ENCODE results near the gene JAKMIP2. TPM values are rescaled to one million over a fixed set of nuclear protein-coding genes. Genes with fewer than 3 reads are reported as not detected.
"Not testable (repeated sequence)": the region's sequence is repeated elsewhere in the genome, so short reads cannot be mapped to it uniquely, and the experiment has no call there.

Gene JAKMIP2
- 8.4 TPM for polyA plus RNA-seq (2013, experiment 1 of 2)
- polyA plus RNA-seq (2013, experiment 2 of 2), result 16.2 TPM

DNA sequence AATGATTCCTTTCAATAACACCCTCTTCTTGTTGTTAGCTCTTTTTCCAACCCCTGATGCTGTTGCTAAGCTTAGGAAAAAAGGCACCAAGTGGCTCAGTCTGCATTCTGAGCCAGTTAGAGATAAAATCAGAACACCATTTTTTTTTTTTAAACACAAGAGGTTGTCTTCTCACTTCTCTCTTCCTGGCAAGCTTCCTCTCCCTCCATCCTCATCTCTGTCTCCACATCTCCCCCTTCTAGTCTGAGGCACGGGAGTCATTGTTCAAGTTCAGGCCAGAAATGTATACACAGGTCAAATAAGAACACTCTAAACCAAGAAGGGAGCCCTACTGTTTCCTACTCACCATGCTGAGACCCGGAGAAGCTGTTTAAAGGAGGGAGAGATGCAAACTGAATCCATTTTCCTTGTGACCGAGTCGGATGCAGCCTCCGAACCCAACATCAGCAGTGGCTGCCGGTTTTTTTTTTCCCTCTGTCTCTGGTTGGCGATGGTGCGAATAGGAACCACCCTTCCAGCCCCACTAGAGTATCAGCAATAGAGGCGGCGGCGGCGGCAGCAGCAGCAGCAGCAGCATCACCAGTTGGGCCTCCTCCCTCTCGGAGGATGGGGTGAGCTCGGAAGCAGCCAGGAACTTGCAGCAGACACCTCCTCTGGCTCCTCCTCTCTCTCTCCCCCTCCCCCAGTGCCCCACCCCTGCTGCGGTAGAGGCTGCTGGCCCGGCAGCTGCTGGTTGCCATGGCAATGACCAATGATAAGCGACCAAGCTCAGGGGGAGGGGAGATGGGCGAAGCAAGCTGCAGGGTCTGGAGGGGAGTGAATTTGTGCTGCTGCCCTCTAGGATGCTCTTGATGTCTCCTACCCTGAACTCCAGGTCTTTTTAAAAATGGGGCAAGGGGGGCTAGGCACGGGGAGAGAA lies at the start of gene JAKMIP2:
JAKMIP2 (minus strand) TSS at position 619 of the 919 bp plus-strand sequence. CDS start 110,922 bp downstream, outside the sequence.
- H3K27ac ChIP-seq (ENCODE audit: low read depth, low read length), result peak within 1 kb of the TSS; percentile 81

DNA sequence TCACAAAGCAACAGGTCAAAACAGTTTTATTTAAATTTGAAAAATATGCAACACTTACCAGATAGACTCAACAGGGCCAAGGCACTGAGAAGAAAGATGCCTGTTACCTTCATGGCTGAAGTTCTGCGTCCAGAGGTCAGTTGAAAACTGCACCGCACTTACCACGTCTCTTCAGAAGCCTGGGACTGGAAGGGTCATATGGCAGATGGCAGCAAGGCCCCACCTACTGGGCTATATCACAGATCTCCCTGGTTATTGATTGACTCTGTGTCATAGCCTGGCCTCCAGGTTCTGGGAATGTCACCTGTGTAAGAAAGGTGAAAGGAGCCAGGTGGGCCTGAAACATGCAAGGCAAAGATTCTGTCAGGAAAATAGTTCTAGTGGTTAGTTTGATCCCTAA lies 48.9 kb upstream of the JAKMIP2 start, which contains the start of gene SPINK1:
SPINK1 (minus strand) TSS at position 207 of the 400 bp plus-strand sequence; CDS start at position 113, 94 bp downstream.
- Histone ChIP-seq H3K36me3 (ENCODE audit: insufficient read depth, low read length) (no peaks in the 10 kb centered on the region), H3K27ac (ENCODE audit: low read depth, low read length) (no peak within 1 kb of the TSS), H3K4me3 (ENCODE audit: low read length) (no peak within 1 kb of the TSS), H3K4me1 (ENCODE audit: insufficient read depth, low read length) (no peaks in the 10 kb centered on the region), H3K9me3 (ENCODE audit: insufficient read depth, low read depth, low read length) (no peaks in the 10 kb centered on the region), H3K27me3 (ENCODE audit: insufficient read depth, low read length) (no peaks in the 10 kb centered on the region), H3K9ac (ENCODE audit: low read depth, low read length) (no peak within 1 kb of the TSS)
- 91% methylated on average over 3 of the region's 3 CpGs for WGBS

More for the DNA sequence above, at the start of gene JAKMIP2:
- Histone ChIP-seq H3K4me1 (ENCODE audit: insufficient read depth, low read length) (peaks cover 31% of the 10 kb centered on the region), H3K9ac (ENCODE audit: low read depth, low read length) (peak within 1 kb of the TSS; percentile 82), H3K36me3 (ENCODE audit: insufficient read depth, low read length) (no peaks in the 10 kb centered on the region), H3K27me3 (ENCODE audit: insufficient read depth, low read length) (no peaks in the 10 kb centered on the region), H3K9me3 (ENCODE audit: insufficient read depth, low read depth, low read length) (no peaks in the 10 kb centered on the region), H3K4me3 (ENCODE audit: low read length) (peak within 1 kb of the TSS; percentile 89)
- WGBS, result under 1% methylated on average over 18 of the region's 19 CpGs

DNA sequence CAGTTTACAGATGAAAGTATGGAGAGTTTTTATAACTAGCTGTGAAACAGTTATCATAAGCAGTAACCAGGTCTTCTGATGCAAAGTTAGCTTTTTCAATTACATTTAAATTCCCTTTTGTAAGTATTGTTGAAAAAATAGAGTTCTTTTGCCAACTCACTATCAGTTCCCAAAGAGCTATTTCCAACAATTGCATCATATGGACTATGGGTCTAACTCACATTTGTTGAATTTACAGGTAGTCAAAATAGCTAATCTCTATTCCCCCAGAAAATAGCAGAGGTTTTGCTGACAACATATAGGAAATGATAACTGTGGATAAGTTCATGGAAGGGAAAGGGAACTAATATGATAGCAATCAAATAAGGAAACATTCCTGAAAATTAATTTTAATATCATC lies 47.5 kb upstream of the JAKMIP2 start:
- H3K4me1 ChIP-seq (ENCODE audit: insufficient read depth, low read length), result no peaks in the 10 kb centered on the region
- no peak overlapping the region for H3K9ac ChIP-seq (ENCODE audit: low read depth, low read length)
- H3K4me3 ChIP-seq (ENCODE audit: low read length), result no peak overlapping the region
- no peaks in the 10 kb centered on the region for H3K36me3 ChIP-seq (ENCODE audit: insufficient read depth, low read length)
- no peaks in the 10 kb centered on the region for H3K27me3 ChIP-seq (ENCODE audit: insufficient read depth, low read length)
- H3K9me3 ChIP-seq (ENCODE audit: insufficient read depth, low read depth, low read length), result no peaks in the 10 kb centered on the region
- H3K27ac ChIP-seq (ENCODE audit: low read depth, low read length), result no peak overlapping the region

DNA sequence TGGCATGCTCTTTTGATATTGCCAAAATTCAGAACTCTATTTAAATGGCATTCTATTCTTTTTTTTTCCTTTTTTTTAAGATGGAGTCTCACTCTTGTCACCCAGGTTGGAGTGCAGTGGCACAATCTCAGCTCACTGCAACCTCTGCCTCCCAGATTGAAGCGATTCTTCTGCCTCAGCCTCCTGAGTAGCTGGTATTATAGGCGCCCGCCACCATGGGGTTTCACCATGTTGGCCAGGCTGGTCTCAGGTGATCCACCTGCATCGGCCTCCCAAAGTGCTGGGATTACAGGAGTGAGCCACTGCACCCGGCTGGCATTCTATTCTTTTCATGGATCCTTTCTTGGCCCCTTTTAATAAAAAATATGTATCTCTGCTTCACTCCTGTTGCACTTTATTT lies 44.5 kb upstream of the JAKMIP2 start:
- H3K4me3 ChIP-seq (ENCODE audit: low read length); H3K9me3 ChIP-seq (ENCODE audit: insufficient read depth, low read depth, low read length); H3K9ac ChIP-seq (ENCODE audit: low read depth, low read length); H3K4me1 ChIP-seq (ENCODE audit: insufficient read depth, low read length); H3K27me3 ChIP-seq (ENCODE audit: insufficient read depth, low read length); H3K27ac ChIP-seq (ENCODE audit: low read depth, low read length); H3K36me3 ChIP-seq (ENCODE audit: insufficient read depth, low read length): not testable (repeated sequence)
- WGBS, result 94% methylated on average over 5 of the region's 5 CpGs

DNA sequence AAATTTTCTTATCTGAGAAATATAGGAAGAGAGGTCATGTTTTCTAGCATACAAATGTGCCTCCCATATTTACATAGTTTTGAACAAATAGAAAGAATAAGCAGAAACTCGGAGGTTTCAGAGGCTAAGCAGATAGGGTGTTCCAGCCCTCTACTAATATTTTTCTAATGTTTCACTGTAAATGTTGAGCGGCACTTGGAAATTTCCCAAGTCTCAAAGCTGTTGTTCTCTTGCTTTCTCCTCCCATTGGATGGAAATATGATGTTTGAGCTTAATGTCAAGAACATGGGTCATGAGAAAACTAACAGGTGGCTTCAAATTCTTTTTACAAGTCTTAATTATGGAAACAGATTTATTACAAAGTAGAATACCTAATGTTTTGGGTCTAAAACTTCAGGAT lies 43.8 kb upstream of the JAKMIP2 start:
- H3K9me3 ChIP-seq (ENCODE audit: insufficient read depth, low read depth, low read length), result no peaks in the 10 kb centered on the region
- 94% methylated on average over 2 of the region's 2 CpGs for WGBS
- H3K4me3 ChIP-seq (ENCODE audit: low read length), result no peak overlapping the region
- no peak overlapping the region for H3K9ac ChIP-seq (ENCODE audit: low read depth, low read length)
- H3K4me1 ChIP-seq (ENCODE audit: insufficient read depth, low read length), result no peaks in the 10 kb centered on the region
- no peaks in the 10 kb centered on the region for H3K36me3 ChIP-seq (ENCODE audit: insufficient read depth, low read length)
- no peak overlapping the region for H3K27ac ChIP-seq (ENCODE audit: low read depth, low read length)
- no peaks in the 10 kb centered on the region for H3K27me3 ChIP-seq (ENCODE audit: insufficient read depth, low read length)

DNA sequence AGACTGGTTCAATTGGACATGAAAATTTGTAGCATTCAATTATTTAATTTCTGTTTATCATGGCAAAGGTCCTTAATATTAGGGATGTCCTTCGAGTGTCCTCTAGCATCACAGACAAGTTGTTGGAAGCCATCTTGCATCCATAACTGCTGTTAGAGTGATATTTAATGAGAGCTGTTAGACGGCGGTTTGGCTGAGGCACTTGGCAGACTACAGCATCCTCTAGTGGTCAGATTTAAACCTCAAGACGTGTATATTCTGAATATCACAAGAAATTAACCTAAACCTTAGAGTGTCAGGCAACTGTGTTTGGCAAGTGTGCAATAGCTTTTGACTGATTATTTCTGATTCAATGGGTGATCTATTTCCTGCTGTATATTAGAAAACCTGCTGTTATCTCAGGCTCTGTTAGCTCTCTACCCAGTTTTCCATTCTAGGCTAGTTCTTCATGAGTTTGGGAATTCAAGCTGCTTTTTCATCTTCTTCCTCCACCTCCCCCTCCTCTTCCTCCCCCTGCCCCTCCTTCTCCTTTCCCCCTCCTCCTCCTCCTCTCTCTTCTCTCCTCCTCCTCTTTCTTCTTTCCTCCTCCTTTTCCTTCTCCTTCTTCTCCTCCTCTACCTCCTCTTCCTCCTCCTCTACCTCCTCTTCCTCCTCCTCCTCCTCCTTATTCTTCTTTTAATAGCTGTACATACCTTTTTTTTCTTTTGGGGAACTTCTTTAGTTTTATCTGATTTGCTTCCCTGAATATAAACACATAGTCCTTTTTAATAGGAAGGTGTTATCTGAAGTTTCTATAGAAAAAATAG lies 40.4 kb upstream of the JAKMIP2 start:
- no peak overlapping the region for H3K4me3 ChIP-seq (ENCODE audit: low read length)
- H3K9ac ChIP-seq (ENCODE audit: low read depth, low read length), result no peak overlapping the region
- H3K27me3 ChIP-seq (ENCODE audit: insufficient read depth, low read length), result no peaks in the 10 kb centered on the region
- H3K27ac ChIP-seq (ENCODE audit: low read depth, low read length), result no peak overlapping the region
- H3K9me3 ChIP-seq (ENCODE audit: insufficient read depth, low read depth, low read length), result no peaks in the 10 kb centered on the region
- 17% methylated on average over 4 of the region's 4 CpGs for WGBS
- no peaks in the 10 kb centered on the region for H3K36me3 ChIP-seq (ENCODE audit: insufficient read depth, low read length)
- 0 out of 2 replicates have a peak, but pooled peaks cover 4% of the 10 kb centered on the region for H3K4me1 ChIP-seq (ENCODE audit: insufficient read depth, low read length)

DNA sequence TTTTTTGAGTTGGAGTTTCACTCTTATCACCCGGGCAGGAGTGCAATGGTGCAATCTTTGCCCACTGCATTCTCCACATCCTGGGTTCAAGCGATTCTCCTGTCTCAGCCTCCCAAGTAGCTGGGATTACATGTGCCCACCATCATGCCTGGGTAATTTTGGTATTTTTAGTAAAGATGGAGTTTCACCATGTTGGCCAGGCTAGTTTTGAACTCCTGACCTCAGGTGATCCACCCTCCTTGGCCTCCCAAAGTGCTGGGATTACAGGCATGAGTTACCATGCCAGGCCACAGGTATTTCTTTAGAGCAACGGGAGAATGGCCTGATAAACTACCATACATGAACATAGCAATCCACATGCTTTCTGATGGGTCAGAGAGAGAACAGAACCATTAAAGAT lies 39.7 kb upstream of the JAKMIP2 start:
- H3K36me3 ChIP-seq (ENCODE audit: insufficient read depth, low read length); H3K9me3 ChIP-seq (ENCODE audit: insufficient read depth, low read depth, low read length); H3K27me3 ChIP-seq (ENCODE audit: insufficient read depth, low read length); H3K27ac ChIP-seq (ENCODE audit: low read depth, low read length); H3K9ac ChIP-seq (ENCODE audit: low read depth, low read length); H3K4me1 ChIP-seq (ENCODE audit: insufficient read depth, low read length); H3K4me3 ChIP-seq (ENCODE audit: low read length): not testable (repeated sequence)
- WGBS, result 94% methylated on average over 3 of the region's 3 CpGs

DNA sequence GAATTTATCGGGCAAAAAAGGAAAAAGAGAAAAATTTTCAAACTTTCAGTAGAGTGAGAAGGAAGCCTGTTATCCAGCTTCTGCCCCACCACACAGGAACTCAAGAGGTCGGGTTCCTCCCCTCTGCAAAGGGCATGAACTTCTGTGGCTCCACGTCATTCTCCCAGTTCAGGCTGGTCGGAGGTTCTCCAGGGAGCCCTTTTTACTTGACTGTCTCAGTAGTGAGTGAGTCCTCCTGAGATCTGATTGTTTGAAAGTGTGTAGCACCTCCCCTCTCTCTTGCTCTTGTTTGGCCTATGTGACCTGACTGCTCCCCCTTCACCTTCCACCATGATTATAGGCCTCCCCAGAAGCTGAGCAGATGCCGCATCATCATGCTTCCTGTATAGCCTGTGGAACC lies 39.2 kb upstream of the JAKMIP2 start:
- no peaks in the 10 kb centered on the region for H3K36me3 ChIP-seq (ENCODE audit: insufficient read depth, low read length)
- H3K27me3 ChIP-seq (ENCODE audit: insufficient read depth, low read length), result no peaks in the 10 kb centered on the region
- H3K9me3 ChIP-seq (ENCODE audit: insufficient read depth, low read depth, low read length), result no peaks in the 10 kb centered on the region
- no peak overlapping the region for H3K27ac ChIP-seq (ENCODE audit: low read depth, low read length)
- no peak overlapping the region for H3K4me3 ChIP-seq (ENCODE audit: low read length)
- 0 out of 2 replicates have a peak, but pooled peaks cover 4% of the 10 kb centered on the region for H3K4me1 ChIP-seq (ENCODE audit: insufficient read depth, low read length)
- H3K9ac ChIP-seq (ENCODE audit: low read depth, low read length), result no peak overlapping the region
- WGBS, result 97% methylated on average over 5 of the region's 5 CpGs

DNA sequence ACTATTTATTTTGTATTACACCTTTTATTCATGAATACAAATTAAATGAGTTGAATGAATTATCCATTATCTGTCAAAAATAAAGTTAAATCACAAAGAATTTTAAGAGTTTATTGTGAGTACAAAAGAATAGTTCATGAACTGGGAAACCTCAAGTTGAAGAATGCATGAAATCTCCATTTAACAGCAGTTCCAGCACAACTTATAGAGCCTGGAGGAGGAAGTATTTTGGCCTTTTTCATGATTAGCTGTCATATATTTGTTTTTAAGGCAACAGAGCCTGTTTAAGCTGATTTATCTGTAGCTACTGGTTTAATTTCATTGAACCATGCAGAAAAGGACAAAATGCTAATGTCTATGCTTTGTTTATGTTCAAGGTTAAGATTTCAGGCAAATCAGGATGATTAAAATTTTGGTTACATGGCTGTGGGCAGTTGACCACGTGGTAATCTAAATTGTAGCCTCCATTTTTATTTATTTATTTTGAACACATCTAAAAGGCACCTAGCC lies 36.8 kb upstream of the JAKMIP2 start:
- no peak overlapping the region for H3K4me3 ChIP-seq (ENCODE audit: low read length)
- no peak overlapping the region for H3K9ac ChIP-seq (ENCODE audit: low read depth, low read length)
- H3K27ac ChIP-seq (ENCODE audit: low read depth, low read length), result no peak overlapping the region
- no peaks in the 10 kb centered on the region for H3K36me3 ChIP-seq (ENCODE audit: insufficient read depth, low read length)
- H3K4me1 ChIP-seq (ENCODE audit: insufficient read depth, low read length), result 0 out of 2 replicates have a peak, but pooled peaks cover 4% of the 10 kb centered on the region
- H3K9me3 ChIP-seq (ENCODE audit: insufficient read depth, low read depth, low read length), result peaks cover 6% of the 10 kb centered on the region; the same call in 1 of the 2 replicates
- H3K27me3 ChIP-seq (ENCODE audit: insufficient read depth, low read length), result no peaks in the 10 kb centered on the region
- WGBS, result 73% methylated on average over 1 of the region's 1 CpG

DNA sequence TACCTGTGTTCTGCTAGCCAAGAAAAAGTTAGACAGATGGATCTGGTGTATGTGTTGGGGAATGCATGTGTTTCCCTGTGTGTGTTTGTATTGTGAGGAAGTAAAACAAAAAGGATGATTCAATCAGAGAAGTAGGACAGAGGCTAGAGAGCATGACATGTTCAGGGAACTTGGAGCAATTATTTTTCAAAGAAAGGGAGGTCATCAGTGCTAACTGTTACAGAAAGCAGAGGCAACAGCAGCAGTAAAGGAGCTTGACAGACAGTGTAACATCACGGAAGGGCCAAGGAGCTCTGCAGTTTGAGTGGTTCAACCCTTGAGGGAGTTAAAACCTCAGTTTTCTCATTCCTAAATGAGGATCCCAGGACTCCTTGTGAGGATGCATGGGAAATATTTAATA lies 35.8 kb upstream of the JAKMIP2 start:
- Histone ChIP-seq H3K4me1 (ENCODE audit: insufficient read depth, low read length) (0 out of 2 replicates have a peak, but pooled peaks cover 4% of the 10 kb centered on the region), H3K9me3 (ENCODE audit: insufficient read depth, low read depth, low read length) (peaks cover 6% of the 10 kb centered on the region; the same call in 1 of the 2 replicates), H3K27ac (ENCODE audit: low read depth, low read length) (no peak overlapping the region), H3K27me3 (ENCODE audit: insufficient read depth, low read length) (no peaks in the 10 kb centered on the region), H3K9ac (ENCODE audit: low read depth, low read length) (no peak overlapping the region), H3K36me3 (ENCODE audit: insufficient read depth, low read length) (no peaks in the 10 kb centered on the region), H3K4me3 (ENCODE audit: low read length) (no peak overlapping the region)
- WGBS, result 80% methylated on average over 1 of the region's 1 CpG

DNA sequence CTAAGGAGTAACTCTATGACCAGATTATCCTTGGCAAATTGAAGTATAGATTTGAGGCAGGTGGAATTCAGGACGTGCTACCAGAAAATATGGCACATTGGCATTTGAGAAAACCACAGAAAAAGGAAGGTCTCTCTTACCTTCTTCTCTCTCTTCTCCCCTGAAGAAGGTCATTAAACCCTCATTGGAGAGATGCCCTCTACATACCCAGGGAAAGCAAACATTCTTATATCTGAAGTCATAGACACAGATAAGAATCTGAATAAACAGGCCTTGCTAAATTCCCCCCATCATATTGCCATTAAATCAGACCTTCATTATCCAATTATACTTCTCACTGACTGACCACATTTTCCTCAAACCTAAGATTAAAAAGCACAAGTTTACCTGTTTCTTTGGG lies 31.2 kb upstream of the JAKMIP2 start:
- Histone ChIP-seq H3K36me3 (ENCODE audit: insufficient read depth, low read length) (no peaks in the 10 kb centered on the region), H3K27me3 (ENCODE audit: insufficient read depth, low read length) (no peaks in the 10 kb centered on the region), H3K4me1 (ENCODE audit: insufficient read depth, low read length) (0 out of 2 replicates have a peak, but pooled peaks cover 6% of the 10 kb centered on the region), H3K27ac (ENCODE audit: low read depth, low read length) (no peak overlapping the region), H3K4me3 (ENCODE audit: low read length) (no peak overlapping the region), H3K9me3 (ENCODE audit: insufficient read depth, low read depth, low read length) (peaks cover 6% of the 10 kb centered on the region; the same call in 1 of the 2 replicates), H3K9ac (ENCODE audit: low read depth, low read length) (no peak overlapping the region)
- WGBS, result 86% methylated on average over 1 of the region's 1 CpG
